Kidney (tissue), 22 donors: ENCODE results near the gene FAM133A. TPM values are rescaled to one million over a fixed set of nuclear protein-coding genes. Genes with fewer than 3 reads are reported as not detected.

Experiments
- DNase-seq, 5 donors: peaks; one replicate each; pipeline ENCODE4 v3.0.0-alpha.2; 2013 to 2020
- FAIRE-seq: peaks from 2 replicates; lab custom pipeline; 2012; peaks lifted over from hg19 to GRCh38; lab: Jason Lieb, UNC
- H3K27ac ChIP-seq, 2 donors: one replicate each; pipeline ENCODE4 v1.7.0; 2013; ENCODE audit warnings: low read depth in 2 of 2, low read length in 2 of 2, inconsistent platforms in 1 of 2
- H3K27me3 ChIP-seq: one replicate; pipeline ENCODE4 v1.7.1; 2013; ENCODE audit warnings: low read length, inconsistent platforms; ENCODE audit not compliant: control insufficient read depth, insufficient read depth
- H3K36me3 ChIP-seq, 3 donors: one replicate each; pipeline versions ENCODE4 v1.7.0 to v1.7.1; 2013; ENCODE audit warnings: low read length in 3 of 3, control low read depth in 1 of 3, inconsistent platforms in 1 of 3; ENCODE audit not compliant: insufficient read depth in 3 of 3, control insufficient read depth in 2 of 3
- H3K4me1 ChIP-seq, 3 donors: one replicate each; pipeline versions ENCODE4 v1.7.0 to v1.7.1; 2013; ENCODE audit warnings: low read length in 3 of 3, inconsistent platforms in 1 of 3, low read depth in 1 of 3; ENCODE audit not compliant: control insufficient read depth in 2 of 3, insufficient read depth in 2 of 3
- H3K4me3 ChIP-seq, 3 donors: one replicate each; pipeline versions ENCODE4 v1.7.0 to v1.8.1; 2013; ENCODE audit warnings: low read length in 3 of 3, control low read depth in 1 of 3, inconsistent platforms in 1 of 3
- H3K9ac ChIP-seq, 3 donors: one replicate each; pipeline versions ENCODE4 v1.7.0 to v1.7.1; 2013; ENCODE audit warnings: low read length in 3 of 3, control low read depth in 1 of 3, inconsistent platforms in 1 of 3
- H3K9me3 ChIP-seq, 3 donors: one replicate each; pipeline versions ENCODE4 v1.7.0 to v1.7.1; 2013; ENCODE audit warnings: low read length in 3 of 3, control low read depth in 1 of 3, inconsistent platforms in 1 of 3; ENCODE audit not compliant: control insufficient read depth in 2 of 3, insufficient read depth in 1 of 3
- CTCF ChIP-seq: IDR thresholded peaks from 3 replicates; pipeline ENCODE4 v1.5.1; 2012; ENCODE audit warnings: mild to moderate bottlenecking, moderate library complexity, borderline replicate concordance; ENCODE audit not compliant: insufficient read depth; ENCODE audit errors: extremely low read depth
- intact Hi-C: fragments of 100-400 bp; cut with DNase I; formaldehyde crosslinking; loops from one replicate; pipeline ENCODE4 v1.11.1; 2022
- long read RNA-seq, 10 donors: library from polyadenylated mRNA in 1 of 10; unstranded in 1 of 10; transcript quantifications; one replicate each; pipeline ENCODE4 v2.0.0 and lab custom pipeline, GENCODE V29; 2021 to 2026
- polyA plus RNA-seq: library from polyadenylated mRNA; stranded (reverse); fragments of 350-450 nt; fragmentation: Illumina TruSeq; extraction: RNeasy Lipid Tissue Mini Kit (QIAGEN cat#74804); gene quantifications from one replicate; pipeline ENCODE4 v1.2.3, GENCODE V29; 2014; ENCODE audit warnings: low read depth, low replicate concordance; ENCODE audit not compliant: insufficient read depth
- total RNA-seq: library from RNA; stranded (reverse); fragmentation: NEBNext Ultra II Directional; extraction: Animal tissue kit (Norgen Biotek cat#: 25700); gene quantifications from one replicate; pipeline ENCODE4 v1.2.1, GENCODE V29; 2021
- donor health status: control.
- donor health status: control.
- donor health status: control.
- donor health status: control.
- donor health status: control.
- donor health status: DM: yes; HTN: yes; CAD: no.
- donor health status: Normal renal cell carcinoma (clear cell type).

The FAM133A gene
- not detected for total RNA-seq
- polyA plus RNA-seq = not detected
- long read RNA-seq, donor 1 = 0 reads
- long read RNA-seq, donor 2 = 0 reads
- long read RNA-seq, donor 3 = 0 reads
- long read RNA-seq, donor 4 = 0 reads
- long read RNA-seq, donor 5 = 0 reads
- long read RNA-seq, donor 6 = 0 reads
- long read RNA-seq, donor 7 = 0 reads
- long read RNA-seq, donor 8 = 0 reads
- long read RNA-seq, donor 9 = 0 reads
- long read RNA-seq, donor 10 = 0 reads

- intact Hi-C loops = no loop called here
- Histone ChIP-seq H3K4me3 (peak within 1 kb of the TSS; percentile 65 to 79 (median 73)), H3K4me1 (no peaks in the 10 kb centered on the region), H3K36me3 (no peaks in the 10 kb centered on the region), H3K27me3 (peaks cover 10% of the 10 kb centered on the region), H3K9me3 (no peaks in the 10 kb centered on the region), H3K27ac (peak within 1 kb of the TSS; percentile 22 to 37), H3K9ac (peak within 1 kb of the TSS in 2 of 3 donors; percentile 12 to 55)
- FAIRE-seq (peak; percentile 80), DNase-seq (no peak)
- TF ChIP-seq CTCF = no peak
Observed at GRCh38 chrX:93673869-93674271, at the start of gene FAM133A. Gene FAM133A, plus strand, starts transcription at chrX:93674206. Its CDS starts 35,214 bp downstream, at chrX:93709420.

GRCh38 chrX:93637591-93637990 is 36.4 kb upstream of the FAM133A start:
- no peak for TF ChIP-seq CTCF
- FAIRE-seq (no peak), DNase-seq (peak in 1 of 5 donors; percentile 20)
- no peak overlapping the region for H3K9ac ChIP-seq
- no peaks in the 10 kb centered on the region for H3K36me3 ChIP-seq
- H3K27ac ChIP-seq = no peak overlapping the region
- H3K27me3 ChIP-seq = no peaks in the 10 kb centered on the region
- H3K4me3 ChIP-seq = no peak overlapping the region
- intact Hi-C loops = no loop called here
- H3K4me1 ChIP-seq = no peaks in the 10 kb centered on the region
- H3K9me3 ChIP-seq = no peaks in the 10 kb centered on the region

GRCh38 chrX:93649381-93649780 is 24.6 kb upstream of the FAM133A start:
- H3K27ac ChIP-seq = no peak overlapping the region
- no peaks in the 10 kb centered on the region for H3K9me3 ChIP-seq
- FAIRE-seq (no peak), DNase-seq (no peak)
- H3K27me3 ChIP-seq = no peaks in the 10 kb centered on the region
- H3K4me3 ChIP-seq = no peak overlapping the region
- intact Hi-C loops = no loop called here
- H3K9ac ChIP-seq = no peak overlapping the region
- no peaks in the 10 kb centered on the region for H3K4me1 ChIP-seq
- H3K36me3 ChIP-seq = no peaks in the 10 kb centered on the region
- no peak for TF ChIP-seq CTCF
